K562 (cell line): ENCODE measurements around the gene DTNBP1. TPM values are rescaled to one million over a fixed set of nuclear protein-coding genes. Genes with fewer than 3 reads are reported as not detected.

Experiments
- DDX20 ChIP-seq: fragments of 450-650 bp; IDR thresholded peaks from 2 replicates; pipeline ENCODE4 v1.6.1; 2016; ENCODE audit warnings: missing genetic modification characterization, low read depth, mild to moderate bottlenecking, missing compliant biosample characterization, moderate library complexity
- ZBTB5 ChIP-seq: fragments of 450-650 bp; IDR thresholded peaks from 2 replicates; pipeline ENCODE4 v1.6.1; 2017; ENCODE audit warnings: antibody characterized with exemption
- polyA plus RNA-seq, 8 experiments: library from polyadenylated mRNA; depleted of rRNA in 4 of 8; stranded (reverse) in 5 of 8; unstranded in 3 of 8; fragments of >200 nt; fragmentation: Nextera tagmentation in 2 of 8; fragmentation: Illumina TruSeq in 1 of 8; extraction: Ambion mirVana in 2 of 8; extraction: Trizol in 1 of 8; gene quantifications; 2 replicates each; pipeline versions ENCODE4 v1.2.1 to v1.2.3, GENCODE V29; 2011 to 2014; ENCODE audit warnings: inconsistent platforms in 1 of 8, missing spikeins in 1 of 8
- total RNA-seq, 7 experiments: library from RNA; depleted of rRNA in 6 of 7; stranded (reverse); fragments of >200 nt in 6 of 7; fragmentation: Illumina TruSeq in 2 of 7; extraction: Trizol in 2 of 7; gene quantifications; 2 replicates each; pipeline versions ENCODE4 v1.2.1 to v1.2.3, GENCODE V29; 2011 to 2021; ENCODE audit warnings: low replicate concordance in 1 of 7
- TF ChIP-seq, protein P1 (sequence below): sonication (generic); formaldehyde crosslinking; IDR thresholded peaks from 2 replicates; pipeline ENCODE4 v1.8.1; 2023; ENCODE audit warnings: missing genetic modification reagents, mild to moderate bottlenecking, borderline replicate concordance

DTNBP1 gene
- total and polyA plus RNA-seq, 9 of the 15 experiments (the other 6 are each of a cell fraction or from before 2014, with no cell fraction given): 16.7 to 54.5 (median 21.4) TPM

GRCh38 chr6:15661853-15662325 lies 939 bp downstream of the DTNBP1 start (continued):
- TF ChIP-seq, protein P1, sequence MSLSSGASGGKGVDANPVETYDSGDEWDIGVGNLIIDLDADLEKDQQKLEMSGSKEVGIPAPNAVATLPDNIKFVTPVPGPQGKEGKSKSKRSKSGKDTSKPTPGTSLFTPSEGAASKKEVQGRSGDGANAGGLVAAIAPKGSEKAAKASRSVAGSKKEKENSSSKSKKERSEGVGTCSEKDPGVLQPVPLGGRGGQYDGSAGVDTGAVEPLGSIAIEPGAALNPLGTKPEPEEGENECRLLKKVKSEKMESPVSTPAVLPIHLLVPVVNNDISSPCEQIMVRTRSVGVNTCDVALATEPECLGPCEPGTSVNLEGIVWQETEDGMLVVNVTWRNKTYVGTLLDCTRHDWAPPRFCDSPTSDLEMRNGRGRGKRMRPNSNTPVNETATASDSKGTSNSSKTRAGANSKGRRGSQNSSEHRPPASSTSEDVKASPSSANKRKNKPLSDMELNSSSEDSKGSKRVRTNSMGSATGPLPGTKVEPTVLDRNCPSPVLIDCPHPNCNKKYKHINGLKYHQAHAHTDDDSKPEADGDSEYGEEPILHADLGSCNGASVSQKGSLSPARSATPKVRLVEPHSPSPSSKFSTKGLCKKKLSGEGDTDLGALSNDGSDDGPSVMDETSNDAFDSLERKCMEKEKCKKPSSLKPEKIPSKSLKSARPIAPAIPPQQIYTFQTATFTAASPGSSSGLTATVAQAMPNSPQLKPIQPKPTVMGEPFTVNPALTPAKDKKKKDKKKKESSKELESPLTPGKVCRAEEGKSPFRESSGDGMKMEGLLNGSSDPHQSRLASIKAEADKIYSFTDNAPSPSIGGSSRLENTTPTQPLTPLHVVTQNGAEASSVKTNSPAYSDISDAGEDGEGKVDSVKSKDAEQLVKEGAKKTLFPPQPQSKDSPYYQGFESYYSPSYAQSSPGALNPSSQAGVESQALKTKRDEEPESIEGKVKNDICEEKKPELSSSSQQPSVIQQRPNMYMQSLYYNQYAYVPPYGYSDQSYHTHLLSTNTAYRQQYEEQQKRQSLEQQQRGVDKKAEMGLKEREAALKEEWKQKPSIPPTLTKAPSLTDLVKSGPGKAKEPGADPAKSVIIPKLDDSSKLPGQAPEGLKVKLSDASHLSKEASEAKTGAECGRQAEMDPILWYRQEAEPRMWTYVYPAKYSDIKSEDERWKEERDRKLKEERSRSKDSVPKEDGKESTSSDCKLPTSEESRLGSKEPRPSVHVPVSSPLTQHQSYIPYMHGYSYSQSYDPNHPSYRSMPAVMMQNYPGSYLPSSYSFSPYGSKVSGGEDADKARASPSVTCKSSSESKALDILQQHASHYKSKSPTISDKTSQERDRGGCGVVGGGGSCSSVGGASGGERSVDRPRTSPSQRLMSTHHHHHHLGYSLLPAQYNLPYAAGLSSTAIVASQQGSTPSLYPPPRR (CRISPR knock-in tag): peak; percentile 25; the same call in 1 of the 2 replicates
- TF ChIP-seq ZBTB5: no peak
- no peak for TF ChIP-seq DDX20
